Measurements from ENCODE around the gene HIGD2A. TPM values are rescaled to one million over a fixed set of nuclear protein-coding genes. Genes with fewer than 3 reads are reported as not detected.
"Not testable (repeated sequence)": the region's sequence is repeated elsewhere in the genome, so short reads cannot be mapped to it uniquely, and the experiment has no call there.

The HIGD2A gene
- total RNA-seq, 2 experiments from 2014 or later, result 86.0 to 87.7 TPM

DNA sequence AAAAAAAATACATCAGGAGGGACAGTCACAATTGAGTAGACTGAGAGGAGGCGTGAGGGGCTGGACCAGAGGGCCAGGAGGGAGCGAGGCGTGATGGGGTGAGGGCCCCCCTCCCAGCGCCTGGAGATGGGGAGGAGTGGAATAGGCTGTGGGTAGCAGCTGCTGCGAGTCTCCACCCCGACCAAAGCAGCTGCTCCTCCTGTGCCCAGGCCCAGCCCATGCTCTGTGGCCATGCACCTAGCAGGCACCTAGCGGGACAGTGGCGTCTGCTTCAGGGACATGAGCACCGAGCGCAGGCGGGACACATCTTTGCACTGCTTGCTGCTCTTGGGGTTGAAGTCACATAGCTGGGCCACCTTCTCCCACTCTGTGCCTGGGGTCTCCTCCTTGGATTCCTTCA is 4.0 kb downstream of the HIGD2A start:
- no peak for ATAC-seq
- H3K27ac Mint-ChIP-seq, result no peak overlapping the region
- CTCF ChIA-PET, result interaction anchor here (1.2 to 1.7 kb wide), 2 partner anchors 15 to 138 kb away, joined by 3 read pairs; no protein-coding TSS in a partner anchor
- peaks cover 15% of the 10 kb centered on the region for H3K36me3 Mint-ChIP-seq
- peaks cover 9% of the 10 kb centered on the region for H3K4me1 Mint-ChIP-seq
- H3K9me3 Mint-ChIP-seq (ENCODE audit: low read depth), result no peaks in the 10 kb centered on the region
- H3K27me3 Mint-ChIP-seq, result no peaks in the 10 kb centered on the region
- DNase-seq, result no peak
- H3K4me3 Mint-ChIP-seq, result no peak overlapping the region

DNA sequence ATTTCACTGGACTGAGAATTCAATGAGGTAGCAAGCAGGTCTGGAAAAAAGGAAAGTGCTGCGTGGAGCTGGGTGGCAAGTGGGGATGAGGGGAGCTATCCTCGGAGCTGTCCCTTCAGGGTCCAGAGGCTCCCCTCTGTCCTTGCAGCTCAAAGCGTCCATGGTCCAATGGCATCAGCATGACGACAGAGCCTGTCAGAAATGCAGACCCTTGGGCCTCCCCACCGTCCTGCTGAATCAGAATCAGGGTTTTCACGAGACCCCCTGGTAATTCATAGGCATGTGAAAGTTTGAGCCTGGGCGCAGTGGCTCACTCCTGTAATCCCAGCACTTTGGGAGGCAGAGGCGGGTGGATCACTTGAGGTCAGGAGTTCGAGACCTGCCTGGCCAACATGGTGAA is 5.5 kb downstream of the HIGD2A start:
- no peak overlapping the region for H3K4me3 Mint-ChIP-seq
- CTCF ChIA-PET, result no interaction called here
- DNase-seq, result no peak

DNA sequence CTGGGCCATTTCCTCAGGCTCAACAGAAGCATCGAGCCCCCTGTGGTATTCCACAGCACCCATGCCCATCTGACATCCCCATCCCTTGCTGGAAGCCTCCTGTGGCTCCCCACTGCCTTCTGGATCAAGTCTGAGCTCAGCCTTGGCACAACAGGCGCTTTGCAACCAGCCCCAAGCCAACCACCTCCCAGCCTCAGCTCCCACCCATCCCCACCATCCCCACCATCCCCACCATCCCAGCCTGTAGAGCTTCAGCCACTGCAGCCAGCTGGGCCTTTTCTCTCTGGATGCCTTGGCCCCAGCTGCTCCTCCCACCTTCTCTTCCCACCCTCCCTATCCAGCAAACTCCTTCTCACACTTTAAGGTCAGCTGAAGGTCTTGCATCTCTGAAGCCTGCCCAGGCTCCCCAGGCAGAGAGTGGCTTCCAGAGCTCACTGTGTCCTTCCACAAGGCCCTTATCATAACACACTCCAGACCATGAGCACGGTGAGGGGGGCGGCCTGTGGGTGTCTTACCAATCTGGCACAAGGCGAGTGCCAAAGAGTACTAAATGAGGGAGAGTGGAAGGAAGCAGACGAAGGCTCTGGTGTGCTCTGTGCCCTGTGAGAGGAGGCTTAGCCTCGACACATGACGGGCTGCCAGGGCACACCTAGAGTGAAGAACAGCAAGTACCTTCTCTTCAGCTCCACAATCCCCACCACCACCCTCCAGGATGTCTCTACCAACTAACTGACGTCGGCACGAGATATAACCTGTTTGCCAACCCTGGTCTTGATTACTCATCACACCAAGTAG is 6.5 kb downstream of the HIGD2A start:
- peaks cover 2% of the 10 kb centered on the region for H3K4me1 Mint-ChIP-seq

More for the DNA sequence above, 5.5 kb downstream of the HIGD2A start:
- peaks cover 12% of the 10 kb centered on the region for H3K36me3 Mint-ChIP-seq
- H3K27ac Mint-ChIP-seq, result no peak overlapping the region
- ATAC-seq, result no peak
- H3K27me3 Mint-ChIP-seq, result no peaks in the 10 kb centered on the region
- H3K4me1 Mint-ChIP-seq, result peaks cover 5% of the 10 kb centered on the region
- no peaks in the 10 kb centered on the region for H3K9me3 Mint-ChIP-seq (ENCODE audit: low read depth)

DNA sequence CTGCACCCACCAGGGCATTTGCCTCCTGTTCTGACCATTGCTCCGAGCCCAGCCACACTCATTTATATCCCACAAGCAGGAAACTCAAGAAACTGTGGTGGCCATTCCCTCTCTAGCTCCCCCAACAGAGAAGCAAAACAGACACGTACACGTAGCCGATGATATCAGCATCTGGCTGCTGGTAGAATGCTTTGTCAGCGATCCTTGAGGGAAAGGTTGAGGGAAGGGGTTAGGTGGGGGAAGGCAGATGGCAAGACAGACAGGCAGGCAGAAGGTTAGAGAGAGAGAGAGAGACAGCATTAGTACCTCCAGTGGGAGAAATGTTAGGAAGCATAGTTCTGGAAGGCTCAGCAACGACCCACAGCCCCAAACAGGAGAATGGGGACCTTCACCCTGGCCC is 7.8 kb downstream of the HIGD2A start:
- no peaks in the 10 kb centered on the region for H3K27me3 Mint-ChIP-seq
- ATAC-seq (no peak), DNase-seq (no peak)
- no peaks in the 10 kb centered on the region for H3K4me1 Mint-ChIP-seq
- H3K36me3 Mint-ChIP-seq, result peaks cover 3% of the 10 kb centered on the region
- H3K4me3 Mint-ChIP-seq, result no peak overlapping the region
- H3K9me3 Mint-ChIP-seq (ENCODE audit: low read depth), result no peaks in the 10 kb centered on the region
- no peak overlapping the region for H3K27ac Mint-ChIP-seq
- CTCF ChIA-PET, result no interaction called here

More for the DNA sequence above, 6.5 kb downstream of the HIGD2A start:
- Mint-ChIP-seq H3K27me3 (no peaks in the 10 kb centered on the region), H3K36me3 (peaks cover 10% of the 10 kb centered on the region), H3K4me3 (no peak overlapping the region), H3K9me3 (ENCODE audit: low read depth) (no peaks in the 10 kb centered on the region), H3K27ac (no peak overlapping the region)
- no peak for DNase-seq
- CTCF ChIA-PET, result no interaction called here
- no peak for ATAC-seq

DNA sequence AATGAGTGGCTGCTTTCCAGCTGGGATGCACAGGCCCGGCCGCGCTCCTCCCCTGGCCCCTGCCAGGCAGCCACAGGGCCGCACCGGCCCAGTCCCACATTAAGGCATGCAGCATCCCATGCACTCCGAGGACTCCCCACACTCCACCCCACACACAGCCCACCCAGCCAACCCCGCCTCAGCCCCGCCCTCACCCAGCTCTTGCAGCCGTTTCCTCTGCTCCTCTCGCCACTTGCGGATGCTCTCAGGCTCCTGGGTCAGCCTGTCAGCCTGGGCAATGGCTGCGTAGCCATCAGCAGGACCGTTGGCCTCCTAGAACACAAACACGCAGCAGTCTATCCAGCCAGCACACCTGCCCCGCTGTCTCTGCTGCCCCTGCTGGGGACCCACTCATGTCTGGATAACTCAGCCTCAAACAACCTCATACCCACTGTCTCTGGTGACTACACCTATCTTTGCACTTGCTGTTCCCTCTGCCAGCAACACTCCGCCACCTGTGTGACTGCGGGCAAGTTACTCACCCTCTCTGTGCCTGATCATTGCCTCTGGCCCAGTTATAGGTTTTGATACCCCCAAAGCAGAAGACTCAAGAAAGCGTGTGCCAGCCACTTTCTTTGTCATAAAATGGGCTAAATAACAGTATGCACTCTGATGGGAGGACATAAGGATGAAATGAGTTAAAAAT is 9.3 kb downstream of the HIGD2A start:
- no peaks in the 10 kb centered on the region for H3K4me1 Mint-ChIP-seq
- H3K27ac Mint-ChIP-seq, result no peak overlapping the region
- no peaks in the 10 kb centered on the region for H3K27me3 Mint-ChIP-seq
- H3K36me3 Mint-ChIP-seq, result peaks cover 3% of the 10 kb centered on the region
- ATAC-seq, result no peak
- H3K9me3 Mint-ChIP-seq (ENCODE audit: low read depth), result no peaks in the 10 kb centered on the region
- no peak for DNase-seq
- CTCF ChIA-PET, result no interaction called here
- H3K4me3 Mint-ChIP-seq, result no peak overlapping the region

DNA sequence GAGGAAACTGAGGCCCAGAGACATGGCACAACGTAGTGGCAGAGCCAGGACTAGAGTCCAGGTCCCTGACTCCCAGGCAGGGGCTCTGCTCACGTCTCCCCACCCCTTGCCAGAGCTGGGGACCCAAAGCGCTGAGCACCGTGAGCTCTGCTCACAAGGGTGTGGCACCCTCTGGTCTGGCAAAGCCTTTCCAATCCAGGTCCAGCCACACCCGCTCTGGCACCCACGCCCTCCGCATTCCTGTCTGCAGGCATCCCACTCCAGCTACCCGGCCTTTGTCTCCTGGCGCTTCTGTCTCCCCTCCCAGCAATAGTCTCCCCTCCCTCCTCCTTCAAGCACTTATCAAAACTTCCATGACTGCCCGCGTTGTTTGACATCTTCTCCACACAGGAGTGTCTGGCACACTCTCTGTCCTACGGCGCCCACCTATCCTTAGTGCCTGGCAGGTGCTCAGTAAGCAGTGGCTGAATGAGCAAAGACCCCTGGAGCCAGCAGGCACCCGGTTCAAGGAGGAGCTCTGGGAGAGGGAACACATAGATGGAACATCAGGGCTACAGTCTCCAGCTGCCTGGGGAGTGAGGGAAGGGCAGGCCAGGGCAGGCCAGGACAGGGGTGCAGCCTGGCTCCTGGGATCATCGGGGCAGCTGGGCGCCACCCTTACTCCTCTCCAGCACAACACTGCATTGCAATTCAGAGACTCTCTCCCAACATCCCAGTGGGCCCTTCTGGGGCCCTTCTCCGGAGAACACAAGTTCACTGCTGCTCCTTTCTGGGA is 12.0 kb downstream of the HIGD2A start:
- Mint-ChIP-seq H3K27ac (no peak overlapping the region), H3K27me3 (no peaks in the 10 kb centered on the region), H3K36me3 (peaks cover 3% of the 10 kb centered on the region), H3K9me3 (ENCODE audit: low read depth) (no peaks in the 10 kb centered on the region), H3K4me1 (no peaks in the 10 kb centered on the region), H3K4me3 (no peak overlapping the region)
- ATAC-seq (no peak), DNase-seq (no peak)
- CTCF ChIA-PET, result no interaction called here

DNA sequence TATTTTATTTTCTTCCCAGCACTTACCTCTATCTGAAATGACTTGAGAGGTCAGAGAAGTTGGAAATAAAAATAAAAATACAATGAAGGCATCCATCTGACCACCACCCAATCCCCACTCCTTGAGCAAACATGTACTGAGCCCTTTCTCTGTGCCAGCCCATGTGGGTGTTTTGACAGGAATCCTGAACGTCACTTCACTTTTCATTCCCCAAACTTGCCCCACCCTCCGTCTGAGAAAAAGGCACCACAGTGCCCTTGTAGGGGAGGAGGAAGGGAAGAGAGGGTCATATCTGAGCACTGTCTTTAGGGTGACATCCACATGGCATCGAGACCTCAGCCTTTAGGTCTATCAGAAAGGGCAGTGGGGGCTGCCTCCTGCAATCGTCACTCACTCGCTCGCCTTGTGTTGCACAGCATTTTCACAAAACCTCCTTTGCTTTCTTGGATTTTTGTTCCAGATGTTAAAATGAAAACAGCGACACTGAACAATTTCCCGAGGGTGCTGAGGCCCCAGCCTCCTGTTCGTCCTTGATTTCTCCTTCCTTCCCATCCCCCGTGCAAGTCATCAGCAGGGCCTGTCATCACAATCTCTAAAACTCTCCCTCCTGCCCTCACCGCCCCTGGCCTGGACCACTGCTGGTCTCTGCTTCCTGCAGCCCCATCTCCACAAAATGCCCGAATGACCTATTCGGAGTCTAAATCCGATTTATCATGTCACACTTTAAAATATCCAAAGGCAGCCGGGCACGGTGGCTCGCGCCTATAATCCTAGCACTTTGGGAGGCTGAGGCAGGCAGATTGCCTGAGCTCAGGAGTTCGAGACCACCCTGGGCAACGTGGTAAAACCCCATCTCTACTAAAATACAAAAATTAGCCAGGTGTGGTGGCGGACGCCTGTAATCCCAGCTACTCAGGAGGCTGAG is 13.0 kb downstream of the HIGD2A start:
- Mint-ChIP-seq H3K4me1 (no peaks in the 10 kb centered on the region), H3K27me3 (no peaks in the 10 kb centered on the region), H3K36me3 (peaks cover 3% of the 10 kb centered on the region), H3K4me3 (no peak overlapping the region), H3K27ac (no peak overlapping the region), H3K9me3 (ENCODE audit: low read depth) (no peaks in the 10 kb centered on the region)
- CTCF ChIA-PET, result no interaction called here
- ATAC-seq (no peak), DNase-seq (no peak)

DNA sequence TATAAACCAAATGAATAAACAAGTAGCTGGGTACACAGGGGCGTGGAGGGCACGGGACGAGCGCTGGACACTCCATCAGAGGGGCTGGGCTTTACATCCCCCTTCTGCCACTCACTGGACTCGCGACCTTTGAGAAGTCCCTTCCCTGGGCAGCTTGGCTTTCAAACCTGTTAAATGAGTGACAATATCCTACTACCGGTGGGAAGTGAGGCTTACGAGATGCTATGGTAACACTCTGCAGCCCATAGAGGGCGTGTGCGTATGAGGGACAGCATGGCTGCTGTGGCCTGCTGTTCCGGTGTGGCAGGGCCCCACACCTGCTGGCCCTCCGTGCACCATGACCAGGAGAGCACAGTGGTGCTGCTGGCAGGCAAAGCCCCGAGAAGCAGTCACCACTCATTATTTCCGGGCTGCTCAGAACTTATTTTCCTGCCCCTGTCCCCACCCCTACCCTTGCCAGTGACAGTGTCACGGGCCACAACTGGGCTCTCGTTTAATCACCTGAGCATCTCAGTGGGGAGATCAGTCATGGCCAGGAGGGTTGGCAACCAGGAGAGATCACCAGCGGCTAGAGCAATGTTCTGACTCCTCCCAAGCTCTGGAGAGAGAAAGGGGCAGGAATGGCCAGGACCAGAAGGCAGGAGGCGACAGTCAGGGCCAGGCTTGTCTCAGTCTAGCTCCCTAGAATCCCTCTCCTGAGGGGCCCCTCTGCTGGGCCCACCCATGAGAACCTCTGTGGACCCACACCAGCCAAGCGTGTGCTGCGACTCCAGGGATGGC is 17.3 kb downstream of the HIGD2A start:
- Mint-ChIP-seq H3K36me3 (peaks cover 1% of the 10 kb centered on the region), H3K27ac (no peak overlapping the region), H3K4me1 (no peaks in the 10 kb centered on the region), H3K27me3 (no peaks in the 10 kb centered on the region), H3K4me3 (no peak overlapping the region), H3K9me3 (ENCODE audit: low read depth) (no peaks in the 10 kb centered on the region)
- no peak for ATAC-seq
- DNase-seq, result no peak
- CTCF ChIA-PET, result interaction anchor here (0.8 to 4.5 kb wide), 3 partner anchors 11 to 255 kb away, joined by 3 to 28 read pairs (median 3); partner anchors contain the start of genes CLTB and FAF2

DNA sequence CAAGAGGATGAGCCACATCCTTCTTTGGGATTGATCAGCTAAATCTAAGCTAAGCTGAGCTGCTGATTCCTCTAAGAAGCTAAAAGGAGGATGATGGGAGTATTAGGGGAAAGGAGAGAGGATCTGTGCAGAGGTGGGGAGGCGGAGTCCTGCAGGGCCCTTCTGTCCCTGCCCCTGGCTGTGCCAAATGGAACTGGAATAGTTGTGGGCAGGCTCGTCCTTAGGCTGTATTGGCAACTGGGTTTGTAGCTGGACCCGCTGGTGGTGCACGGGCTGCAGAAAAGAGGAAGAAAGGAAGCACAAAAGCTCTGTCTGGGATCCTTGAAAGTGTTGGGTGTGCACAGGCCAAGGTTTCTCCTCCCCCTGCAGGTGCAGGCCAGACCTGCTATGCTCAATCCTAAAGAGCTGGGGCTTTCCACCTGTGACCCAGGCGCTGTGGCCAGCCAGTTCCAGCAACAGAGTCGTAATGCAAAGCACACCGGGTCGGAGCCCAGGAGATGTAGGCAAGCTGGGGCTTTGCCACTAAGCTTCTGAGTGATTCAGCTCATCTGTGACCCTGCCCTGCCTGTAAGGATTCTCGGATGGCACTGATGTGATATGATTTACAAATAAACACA is 18.0 kb downstream of the HIGD2A start:
- Mint-ChIP-seq H3K9me3 (ENCODE audit: low read depth) (no peaks in the 10 kb centered on the region), H3K27me3 (no peaks in the 10 kb centered on the region), H3K27ac (no peak overlapping the region), H3K4me1 (no peaks in the 10 kb centered on the region), H3K4me3 (no peak overlapping the region), H3K36me3 (peaks cover 1% of the 10 kb centered on the region)
- DNase-seq (no peak), ATAC-seq (no peak)
- CTCF ChIA-PET, result interaction anchor here (0.8 to 4.5 kb wide), 5 partner anchors 10 to 677 kb away, joined by 3 to 28 read pairs (median 3); partner anchors contain the start of genes CLTB and FAF2

DNA sequence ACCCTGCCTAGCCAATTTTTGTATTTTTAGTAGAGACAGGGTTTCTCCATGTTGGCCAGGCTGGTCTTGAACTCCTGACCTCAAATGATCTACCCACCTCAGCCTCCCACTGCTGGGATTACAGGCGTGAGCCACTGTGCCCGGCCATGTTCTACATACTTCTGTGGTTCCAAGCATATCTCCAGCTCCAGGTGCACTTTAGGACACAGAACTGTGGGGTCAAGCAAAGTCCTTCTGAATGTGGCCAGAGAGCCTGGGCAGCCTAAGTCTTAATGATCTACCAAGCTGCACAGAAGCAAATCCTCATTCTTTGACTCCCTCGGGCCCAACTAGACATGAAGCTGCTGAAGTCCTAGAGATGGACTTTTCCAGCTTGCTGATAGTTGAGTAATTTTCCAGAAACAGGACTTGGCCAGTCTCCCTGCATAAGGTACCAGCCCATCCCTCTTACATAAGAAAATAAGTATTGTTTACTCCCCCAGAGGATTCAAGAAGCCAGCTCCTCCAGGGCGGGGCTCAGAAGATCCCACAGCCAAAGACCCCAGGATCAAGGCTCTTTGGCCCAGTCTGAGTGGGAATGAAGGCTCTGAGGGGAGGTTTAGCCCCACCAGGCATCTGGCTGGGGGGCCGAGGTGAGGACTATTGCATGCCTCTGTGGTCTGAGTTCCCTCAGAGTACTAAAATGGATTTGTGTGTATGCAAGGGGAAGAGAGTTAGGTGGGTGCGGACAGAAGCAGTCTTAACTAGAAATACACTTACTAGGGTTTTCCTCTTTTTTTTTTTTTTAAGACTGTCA is 19.1 kb downstream of the HIGD2A start:
- DNase-seq, result no peak
- Mint-ChIP-seq H3K4me1 (peaks cover 3% of the 10 kb centered on the region), H3K36me3 (peaks cover 1% of the 10 kb centered on the region), H3K27ac (no peak overlapping the region), H3K4me3 (no peak overlapping the region), H3K9me3 (ENCODE audit: low read depth) (no peaks in the 10 kb centered on the region), H3K27me3 (no peaks in the 10 kb centered on the region)
- ATAC-seq, result no peak
- CTCF ChIA-PET, result interaction anchor here (0.8 to 4.5 kb wide), 5 partner anchors 9 to 678 kb away, joined by 3 to 28 read pairs (median 3); partner anchors contain the start of gene CLTB

DNA sequence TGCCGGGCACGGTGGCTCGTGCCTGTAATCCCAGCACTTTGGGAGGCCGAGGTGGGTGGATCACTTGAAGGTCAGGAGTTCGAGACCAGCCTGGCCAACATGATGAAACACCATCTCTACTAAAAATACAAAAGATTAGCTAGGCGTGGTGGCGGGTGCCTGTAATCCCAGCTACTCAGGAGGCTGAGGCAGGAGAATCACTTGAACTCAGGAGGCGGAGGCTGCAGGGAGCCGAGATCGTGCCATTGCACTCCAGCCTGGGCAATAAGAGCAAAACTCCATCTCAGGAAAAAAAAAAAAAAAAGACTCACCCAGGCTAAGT is 19.7 kb downstream of the HIGD2A start:
- not testable (repeated sequence) for H3K27me3 Mint-ChIP-seq; H3K36me3 Mint-ChIP-seq; ATAC-seq; DNase-seq; H3K4me1 Mint-ChIP-seq; H3K4me3 Mint-ChIP-seq; H3K9me3 Mint-ChIP-seq (ENCODE audit: low read depth); H3K27ac Mint-ChIP-seq
- CTCF ChIA-PET, result interaction anchor here (1.1 to 4.5 kb wide), 3 partner anchors 8 to 73 kb away, joined by 3 to 28 read pairs (median 3); partner anchors contain the start of gene CLTB
